Loucy (cell line): ENCODE data around the gene KIRREL1.

Source experiments
- H2AFZ ChIP-seq: fragments of 200-600 bp; sonication (generic); 2 replicates; pipeline ENCODE4 v1.6.0; 2016; ENCODE audit warnings: antibody characterized with exemption, mild to moderate bottlenecking, low read length, moderate library complexity
- H3F3A ChIP-seq: fragments of 200-600 bp; 2 replicates; pipeline ENCODE4 v1.6.0; 2016; ENCODE audit warnings: antibody characterized with exemption, low read depth, mild to moderate bottlenecking
- H3K27me3 ChIP-seq: fragments of 200-600 bp; sonication (generic); 2 replicates; pipeline ENCODE4 v1.6.1; 2014; ENCODE audit warnings: low read length, mild to moderate bottlenecking; ENCODE audit not compliant: insufficient read depth, poor library complexity, severe bottlenecking
- H3K36me3 ChIP-seq: fragments of 200-600 bp; sonication (generic); 2 replicates; pipeline ENCODE4 v1.6.1; 2016; ENCODE audit warnings: low read length; ENCODE audit not compliant: insufficient read depth
- H3K4me1 ChIP-seq: fragments of 200-600 bp; sonication (generic); 2 replicates; pipeline ENCODE4 v1.5.1; 2014; ENCODE audit warnings: low read length, mild to moderate bottlenecking; ENCODE audit not compliant: insufficient read depth, poor library complexity, severe bottlenecking
- H3K4me2 ChIP-seq: fragments of 200-600 bp; sonication (generic); 2 replicates; pipeline ENCODE4 v1.6.0; 2014; ENCODE audit warnings: antibody characterized with exemption, low read length, low read depth, mild to moderate bottlenecking; ENCODE audit not compliant: poor library complexity, severe bottlenecking
- H3K4me3 ChIP-seq: fragments of 200-600 bp; sonication (generic); 2 replicates; pipeline ENCODE4 v1.5.1; 2014; ENCODE audit warnings: low read length, mild to moderate bottlenecking, mixed read lengths; ENCODE audit not compliant: poor library complexity, severe bottlenecking
- H3K79me2 ChIP-seq: fragments of 200-600 bp; sonication (generic); 2 replicates; pipeline ENCODE4 v1.6.1; 2014; ENCODE audit warnings: low read length; ENCODE audit not compliant: insufficient read depth
- H3K9ac ChIP-seq: fragments of 200-600 bp; sonication (generic); 2 replicates; pipeline ENCODE4 v1.6.0; 2014; ENCODE audit warnings: mild to moderate bottlenecking, low read depth, low read length, moderate library complexity; ENCODE audit not compliant: poor library complexity, severe bottlenecking
- H3K9me2 ChIP-seq: fragments of 200-600 bp; sonication (generic); replicated peaks from 2 replicates; pipeline ENCODE4 v1.6.1; 2016; ENCODE audit warnings: low read depth, low read length, mixed read lengths
- H3K9me3 ChIP-seq: fragments of 200-600 bp; sonication (generic); 2 replicates; pipeline ENCODE4 v1.6.1; 2014; ENCODE audit warnings: mild to moderate bottlenecking, antibody characterized with exemption, low read length, low read depth; ENCODE audit not compliant: insufficient read depth
- H4K20me1 ChIP-seq: fragments of 200-600 bp; sonication (generic); 2 replicates; pipeline ENCODE4 v1.6.0; 2014; ENCODE audit warnings: antibody characterized with exemption, low read length, mild to moderate bottlenecking; ENCODE audit not compliant: insufficient read depth, poor library complexity, severe bottlenecking
- EZH2phosphoT487 ChIP-seq: fragments of 200-600 bp; IDR thresholded peaks from 2 replicates; pipeline ENCODE4 v1.6.1; 2018; ENCODE audit warnings: antibody characterized with exemption, mild to moderate bottlenecking, moderate library complexity, borderline replicate concordance
- TF ChIP-seq, protein P1 (sequence below): fragments of 200-600 bp; sonication (generic); conservative IDR thresholded peaks from 2 replicates; pipeline ENCODE4 v1.5.1; 2014; ENCODE audit warnings: mild to moderate bottlenecking, antibody characterized with exemption, low read length

The KIRREL1 gene

DNA sequence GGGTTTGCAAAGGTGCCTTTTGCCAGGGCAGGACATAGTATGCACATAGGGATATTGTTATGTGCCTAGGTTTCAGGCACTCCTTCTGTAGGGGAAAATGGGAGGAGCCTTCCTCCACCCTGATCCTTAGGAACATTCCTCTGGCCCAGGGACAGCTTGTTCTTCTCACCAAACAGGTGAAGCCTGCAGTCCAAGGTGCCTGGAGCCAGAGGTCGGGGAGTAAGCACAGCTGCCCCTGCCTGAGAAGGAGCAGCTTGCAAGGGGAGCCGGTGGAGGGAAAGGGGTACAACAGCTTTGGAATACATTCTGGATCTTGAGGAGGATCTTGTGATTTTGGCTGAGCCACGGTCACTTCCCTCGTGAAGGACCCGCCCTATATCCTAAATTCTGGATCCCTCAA, 104.8 kb downstream of the KIRREL1 start:
- TF ChIP-seq, protein P1, sequence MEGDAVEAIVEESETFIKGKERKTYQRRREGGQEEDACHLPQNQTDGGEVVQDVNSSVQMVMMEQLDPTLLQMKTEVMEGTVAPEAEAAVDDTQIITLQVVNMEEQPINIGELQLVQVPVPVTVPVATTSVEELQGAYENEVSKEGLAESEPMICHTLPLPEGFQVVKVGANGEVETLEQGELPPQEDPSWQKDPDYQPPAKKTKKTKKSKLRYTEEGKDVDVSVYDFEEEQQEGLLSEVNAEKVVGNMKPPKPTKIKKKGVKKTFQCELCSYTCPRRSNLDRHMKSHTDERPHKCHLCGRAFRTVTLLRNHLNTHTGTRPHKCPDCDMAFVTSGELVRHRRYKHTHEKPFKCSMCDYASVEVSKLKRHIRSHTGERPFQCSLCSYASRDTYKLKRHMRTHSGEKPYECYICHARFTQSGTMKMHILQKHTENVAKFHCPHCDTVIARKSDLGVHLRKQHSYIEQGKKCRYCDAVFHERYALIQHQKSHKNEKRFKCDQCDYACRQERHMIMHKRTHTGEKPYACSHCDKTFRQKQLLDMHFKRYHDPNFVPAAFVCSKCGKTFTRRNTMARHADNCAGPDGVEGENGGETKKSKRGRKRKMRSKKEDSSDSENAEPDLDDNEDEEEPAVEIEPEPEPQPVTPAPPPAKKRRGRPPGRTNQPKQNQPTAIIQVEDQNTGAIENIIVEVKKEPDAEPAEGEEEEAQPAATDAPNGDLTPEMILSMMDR, result no peak
- Histone ChIP-seq H3K27me3 (no peaks in the 10 kb centered on the region), H3K9me2 (no peaks in the 10 kb centered on the region), H3K4me1 (peaks cover 8% of the 10 kb centered on the region), H3K4me2 (no peak overlapping the region), H3K9me3 (no peaks in the 10 kb centered on the region), H3K36me3 (no peaks in the 10 kb centered on the region), H3K9ac (no peak overlapping the region), H4K20me1 (no peaks in the 10 kb centered on the region), H3K4me3 (no peak overlapping the region), H3F3A (no peaks in the 10 kb centered on the region), H2AFZ (no peak overlapping the region), H3K79me2 (no peaks in the 10 kb centered on the region)

DNA sequence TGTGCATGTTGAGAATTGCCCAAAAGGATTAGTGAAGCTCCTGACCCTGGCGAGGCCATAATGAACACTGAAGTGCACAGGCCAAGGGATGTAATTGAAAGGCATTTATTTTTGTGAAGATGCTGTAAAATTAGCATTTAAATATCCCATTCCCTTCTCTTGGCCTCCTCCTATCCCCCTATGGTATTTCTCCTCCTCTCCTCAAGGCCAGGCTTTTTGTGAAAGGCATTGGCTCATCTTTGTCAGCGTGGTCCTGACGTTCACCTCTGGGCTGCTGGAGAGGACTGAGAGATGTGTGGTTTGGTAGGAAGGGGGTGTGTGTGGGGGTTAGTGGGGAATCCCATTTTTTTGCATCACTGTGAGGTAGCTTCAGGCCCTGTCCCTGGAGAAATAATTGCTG, 105.7 kb downstream of the KIRREL1 start:
- Histone ChIP-seq H3F3A (no peaks in the 10 kb centered on the region), H3K4me1 (peaks cover 8% of the 10 kb centered on the region), H3K9me2 (no peaks in the 10 kb centered on the region), H3K4me3 (no peak overlapping the region), H3K27me3 (no peaks in the 10 kb centered on the region), H3K4me2 (no peak overlapping the region), H4K20me1 (no peaks in the 10 kb centered on the region), H3K9ac (no peak overlapping the region), H3K79me2 (no peaks in the 10 kb centered on the region), H3K9me3 (no peaks in the 10 kb centered on the region), H3K36me3 (no peaks in the 10 kb centered on the region), H2AFZ (no peak overlapping the region)
- TF ChIP-seq, protein P1, result no peak
- TF ChIP-seq EZH2phosphoT487, result no peak

GRCh38 chr1:158100498-158100897, 107.1 kb downstream of the KIRREL1 start:
- Histone ChIP-seq H3K4me3 (no peak overlapping the region), H3K4me1 (peaks cover 8% of the 10 kb centered on the region), H2AFZ (no peak overlapping the region), H3K9me2 (no peaks in the 10 kb centered on the region), H3K9ac (no peak overlapping the region), H3F3A (no peaks in the 10 kb centered on the region), H3K79me2 (no peaks in the 10 kb centered on the region), H3K9me3 (no peaks in the 10 kb centered on the region), H3K4me2 (no peak overlapping the region), H4K20me1 (no peaks in the 10 kb centered on the region), H3K36me3 (no peaks in the 10 kb centered on the region), H3K27me3 (no peaks in the 10 kb centered on the region)
- TF ChIP-seq, protein P1, result no peak
- TF ChIP-seq EZH2phosphoT487, result no peak
